ENCODE measurements around the gene DPP4. TPM values are rescaled to one million over a fixed set of nuclear protein-coding genes. Genes with fewer than 3 reads are reported as not detected.

DPP4 gene
- total and polyA plus RNA-seq, 2 of the 13 experiments (the other 11 are each of a cell fraction or from before 2014, with no cell fraction given), result 39.4 to 109 TPM

DNA sequence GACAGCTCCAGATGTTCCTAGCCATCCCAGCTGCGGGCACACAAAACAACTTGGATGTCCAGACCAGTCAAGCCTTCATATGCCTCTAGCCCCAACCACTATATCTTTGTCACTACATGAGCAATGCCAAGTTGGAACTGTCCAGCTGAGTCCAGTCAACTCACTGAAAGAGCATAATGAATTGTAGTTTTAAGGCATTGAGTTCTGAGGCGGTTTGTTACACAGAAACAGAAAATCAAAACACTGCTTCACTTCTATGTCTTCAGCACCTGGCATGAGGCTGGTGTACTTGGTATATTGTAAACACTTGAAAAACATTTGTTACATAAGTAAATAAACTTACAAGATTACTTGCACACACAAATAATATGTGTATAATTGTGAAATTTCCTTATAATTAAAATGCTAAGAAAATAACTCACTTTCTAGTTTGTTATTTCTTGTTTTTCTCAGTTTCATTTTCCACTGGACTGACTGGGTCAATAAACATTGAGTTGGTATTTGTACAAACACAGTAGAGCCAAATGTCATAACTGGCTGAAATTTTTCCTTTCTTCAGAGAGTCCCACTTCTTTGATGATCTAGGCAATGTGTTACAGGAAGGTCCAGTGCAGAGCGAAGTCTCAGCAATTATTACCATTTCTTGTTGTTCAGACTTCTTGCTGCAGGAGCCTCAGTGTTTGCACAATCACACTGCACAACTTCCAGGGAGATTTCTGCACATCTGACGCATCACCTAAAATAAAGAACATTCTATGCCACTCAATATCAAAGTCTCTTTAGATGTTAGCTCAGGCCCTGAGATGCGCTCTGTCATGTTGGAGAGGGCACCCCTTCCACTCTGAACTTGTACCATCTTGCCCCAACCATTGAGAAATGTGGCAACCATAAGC is 38.2 kb upstream of the DPP4 start (continued):
- TF ChIP-seq ARNT2 (CRISPR knock-in tag; IDR thresholded peaks at IDR 0.05; ENCODE audit: low read depth) (no peak), NCOA2 (CRISPR knock-in tag; IDR thresholded peaks at IDR 0.05) (peak; percentile 91), FOXK1 (CRISPR knock-in tag; IDR thresholded peaks at IDR 0.05; ENCODE audit: borderline replicate concordance, low read depth) (peak; percentile 82; the same call in 1 of the 2 replicates), RORA (CRISPR knock-in tag; IDR thresholded peaks at IDR 0.05) (no peak), ZNF749 (CRISPR knock-in tag; IDR thresholded peaks at IDR 0.05; ENCODE audit: borderline replicate concordance) (no peak), SETDB1 (CRISPR knock-in tag; IDR thresholded peaks at IDR 0.05; ENCODE audit: borderline replicate concordance) (no peak), HDAC2 (CRISPR knock-in tag; IDR thresholded peaks at IDR 0.05) (peak; percentile 82; the same call in 1 of the 2 replicates), TAF15 (IDR thresholded peaks at IDR 0.05; ENCODE audit: low read depth, low read length, poor library complexity, severe bottlenecking) (no peak), THAP11 (CRISPR knock-in tag; IDR thresholded peaks at IDR 0.05) (peak; percentile 43; the same call in 1 of the 2 replicates)
- TF ChIP-seq, protein P1, sequence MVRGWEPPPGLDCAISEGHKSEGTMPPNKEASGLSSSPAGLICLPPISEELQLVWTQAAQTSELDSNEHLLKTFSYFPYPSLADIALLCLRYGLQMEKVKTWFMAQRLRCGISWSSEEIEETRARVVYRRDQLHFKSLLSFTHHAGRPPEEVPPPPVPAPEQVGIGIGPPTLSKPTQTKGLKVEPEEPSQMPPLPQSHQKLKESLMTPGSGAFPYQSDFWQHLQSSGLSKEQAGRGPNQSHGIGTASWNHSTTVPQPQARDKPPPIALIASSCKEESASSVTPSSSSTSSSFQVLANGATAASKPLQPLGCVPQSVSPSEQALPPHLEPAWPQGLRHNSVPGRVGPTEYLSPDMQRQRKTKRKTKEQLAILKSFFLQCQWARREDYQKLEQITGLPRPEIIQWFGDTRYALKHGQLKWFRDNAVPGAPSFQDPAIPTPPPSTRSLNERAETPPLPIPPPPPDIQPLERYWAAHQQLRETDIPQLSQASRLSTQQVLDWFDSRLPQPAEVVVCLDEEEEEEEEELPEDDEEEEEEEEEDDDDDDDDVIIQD (CRISPR knock-in tag; IDR thresholded peaks at IDR 0.05; ENCODE audit: low read depth), result peak; percentile 71
- TF ChIP-seq, protein P2, sequence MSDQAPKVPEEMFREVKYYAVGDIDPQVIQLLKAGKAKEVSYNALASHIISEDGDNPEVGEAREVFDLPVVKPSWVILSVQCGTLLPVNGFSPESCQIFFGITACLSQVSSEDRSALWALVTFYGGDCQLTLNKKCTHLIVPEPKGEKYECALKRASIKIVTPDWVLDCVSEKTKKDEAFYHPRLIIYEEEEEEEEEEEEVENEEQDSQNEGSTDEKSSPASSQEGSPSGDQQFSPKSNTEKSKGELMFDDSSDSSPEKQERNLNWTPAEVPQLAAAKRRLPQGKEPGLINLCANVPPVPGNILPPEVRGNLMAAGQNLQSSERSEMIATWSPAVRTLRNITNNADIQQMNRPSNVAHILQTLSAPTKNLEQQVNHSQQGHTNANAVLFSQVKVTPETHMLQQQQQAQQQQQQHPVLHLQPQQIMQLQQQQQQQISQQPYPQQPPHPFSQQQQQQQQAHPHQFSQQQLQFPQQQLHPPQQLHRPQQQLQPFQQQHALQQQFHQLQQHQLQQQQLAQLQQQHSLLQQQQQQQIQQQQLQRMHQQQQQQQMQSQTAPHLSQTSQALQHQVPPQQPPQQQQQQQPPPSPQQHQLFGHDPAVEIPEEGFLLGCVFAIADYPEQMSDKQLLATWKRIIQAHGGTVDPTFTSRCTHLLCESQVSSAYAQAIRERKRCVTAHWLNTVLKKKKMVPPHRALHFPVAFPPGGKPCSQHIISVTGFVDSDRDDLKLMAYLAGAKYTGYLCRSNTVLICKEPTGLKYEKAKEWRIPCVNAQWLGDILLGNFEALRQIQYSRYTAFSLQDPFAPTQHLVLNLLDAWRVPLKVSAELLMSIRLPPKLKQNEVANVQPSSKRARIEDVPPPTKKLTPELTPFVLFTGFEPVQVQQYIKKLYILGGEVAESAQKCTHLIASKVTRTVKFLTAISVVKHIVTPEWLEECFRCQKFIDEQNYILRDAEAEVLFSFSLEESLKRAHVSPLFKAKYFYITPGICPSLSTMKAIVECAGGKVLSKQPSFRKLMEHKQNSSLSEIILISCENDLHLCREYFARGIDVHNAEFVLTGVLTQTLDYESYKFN (CRISPR knock-in tag; conservative IDR thresholded peaks at IDR 0.05), result peak; percentile 87
- TF ChIP-seq, protein P3, sequence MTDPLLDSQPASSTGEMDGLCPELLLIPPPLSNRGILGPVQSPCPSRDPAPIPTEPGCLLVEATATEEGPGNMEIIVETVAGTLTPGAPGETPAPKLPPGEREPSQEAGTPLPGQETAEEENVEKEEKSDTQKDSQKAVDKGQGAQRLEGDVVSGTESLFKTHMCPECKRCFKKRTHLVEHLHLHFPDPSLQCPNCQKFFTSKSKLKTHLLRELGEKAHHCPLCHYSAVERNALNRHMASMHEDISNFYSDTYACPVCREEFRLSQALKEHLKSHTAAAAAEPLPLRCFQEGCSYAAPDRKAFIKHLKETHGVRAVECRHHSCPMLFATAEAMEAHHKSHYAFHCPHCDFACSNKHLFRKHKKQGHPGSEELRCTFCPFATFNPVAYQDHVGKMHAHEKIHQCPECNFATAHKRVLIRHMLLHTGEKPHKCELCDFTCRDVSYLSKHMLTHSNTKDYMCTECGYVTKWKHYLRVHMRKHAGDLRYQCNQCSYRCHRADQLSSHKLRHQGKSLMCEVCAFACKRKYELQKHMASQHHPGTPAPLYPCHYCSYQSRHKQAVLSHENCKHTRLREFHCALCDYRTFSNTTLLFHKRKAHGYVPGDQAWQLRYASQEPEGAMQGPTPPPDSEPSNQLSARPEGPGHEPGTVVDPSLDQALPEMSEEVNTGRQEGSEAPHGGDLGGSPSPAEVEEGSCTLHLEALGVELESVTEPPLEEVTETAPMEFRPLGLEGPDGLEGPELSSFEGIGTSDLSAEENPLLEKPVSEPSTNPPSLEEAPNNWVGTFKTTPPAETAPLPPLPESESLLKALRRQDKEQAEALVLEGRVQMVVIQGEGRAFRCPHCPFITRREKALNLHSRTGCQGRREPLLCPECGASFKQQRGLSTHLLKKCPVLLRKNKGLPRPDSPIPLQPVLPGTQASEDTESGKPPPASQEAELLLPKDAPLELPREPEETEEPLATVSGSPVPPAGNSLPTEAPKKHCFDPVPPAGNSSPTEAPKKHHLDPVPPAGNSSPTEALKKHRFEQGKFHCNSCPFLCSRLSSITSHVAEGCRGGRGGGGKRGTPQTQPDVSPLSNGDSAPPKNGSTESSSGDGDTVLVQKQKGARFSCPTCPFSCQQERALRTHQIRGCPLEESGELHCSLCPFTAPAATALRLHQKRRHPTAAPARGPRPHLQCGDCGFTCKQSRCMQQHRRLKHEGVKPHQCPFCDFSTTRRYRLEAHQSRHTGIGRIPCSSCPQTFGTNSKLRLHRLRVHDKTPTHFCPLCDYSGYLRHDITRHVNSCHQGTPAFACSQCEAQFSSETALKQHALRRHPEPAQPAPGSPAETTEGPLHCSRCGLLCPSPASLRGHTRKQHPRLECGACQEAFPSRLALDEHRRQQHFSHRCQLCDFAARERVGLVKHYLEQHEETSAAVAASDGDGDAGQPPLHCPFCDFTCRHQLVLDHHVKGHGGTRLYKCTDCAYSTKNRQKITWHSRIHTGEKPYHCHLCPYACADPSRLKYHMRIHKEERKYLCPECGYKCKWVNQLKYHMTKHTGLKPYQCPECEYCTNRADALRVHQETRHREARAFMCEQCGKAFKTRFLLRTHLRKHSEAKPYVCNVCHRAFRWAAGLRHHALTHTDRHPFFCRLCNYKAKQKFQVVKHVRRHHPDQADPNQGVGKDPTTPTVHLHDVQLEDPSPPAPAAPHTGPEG (CRISPR knock-in tag; IDR thresholded peaks at IDR 0.05), result 0 out of 2 replicates have a peak, but pooled peaks have one; percentile 7
